ENCODE measurements around the gene DUSP12.

DNA sequence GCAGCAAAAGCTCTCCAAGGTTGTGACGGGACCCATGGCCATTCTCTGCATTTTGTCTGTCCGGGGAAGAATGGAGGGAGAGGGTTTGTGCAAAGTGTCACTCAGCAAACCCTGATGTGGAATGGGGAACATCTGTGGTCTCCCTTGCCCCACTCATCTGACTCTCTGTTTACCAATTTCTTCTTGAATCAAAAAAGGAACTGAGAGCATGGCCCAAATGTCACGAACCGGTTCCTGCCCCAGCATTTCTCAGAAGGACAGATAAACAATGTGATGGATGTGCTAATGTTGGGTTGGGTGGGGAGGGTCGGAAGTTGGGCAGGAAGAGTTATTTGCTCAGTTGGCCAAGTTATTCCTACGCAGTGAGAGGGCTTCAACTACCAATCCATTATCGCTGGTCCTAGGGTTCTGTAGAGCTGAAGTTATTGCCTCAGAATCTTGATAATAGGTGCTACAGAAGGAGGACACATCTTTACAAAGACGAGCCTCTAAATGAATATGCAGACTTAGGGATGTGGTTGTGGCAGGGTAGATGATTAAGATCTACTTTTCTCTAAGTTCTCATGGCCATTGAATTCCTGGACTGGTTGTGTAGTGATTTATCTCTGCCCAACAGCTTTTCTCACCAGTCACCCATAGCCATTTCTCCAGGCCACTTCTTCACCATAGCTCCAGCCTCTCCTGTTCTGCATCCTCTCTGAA lies 9.6 kb upstream of the DUSP12 start:
- TF ChIP-seq GATA2 (IDR thresholded peaks at IDR 0.05; ENCODE audit: low read depth, low read length) = no peak
- no peak for TF ChIP-seq GATA3 (IDR thresholded peaks at IDR 0.05; ENCODE audit: low read depth, low read length)

Measured in SH-SY5Y (cell line).